Loucy (cell line): ENCODE results near the gene TNK1.

ENCODE experiments used
- EZH2phosphoT487 ChIP-seq: fragments of 200-600 bp; IDR thresholded peaks from 2 replicates; pipeline ENCODE4 v1.6.1; 2018; ENCODE audit warnings: antibody characterized with exemption, mild to moderate bottlenecking, moderate library complexity, borderline replicate concordance
- TF ChIP-seq, protein P1 (sequence below): fragments of 200-600 bp; sonication (generic); conservative IDR thresholded peaks from 2 replicates; pipeline ENCODE4 v1.5.1; 2014; ENCODE audit warnings: mild to moderate bottlenecking, antibody characterized with exemption, low read length

GRCh38 chr17:7380855-7381683, at the start of gene TNK1:
- TF ChIP-seq, protein P1, sequence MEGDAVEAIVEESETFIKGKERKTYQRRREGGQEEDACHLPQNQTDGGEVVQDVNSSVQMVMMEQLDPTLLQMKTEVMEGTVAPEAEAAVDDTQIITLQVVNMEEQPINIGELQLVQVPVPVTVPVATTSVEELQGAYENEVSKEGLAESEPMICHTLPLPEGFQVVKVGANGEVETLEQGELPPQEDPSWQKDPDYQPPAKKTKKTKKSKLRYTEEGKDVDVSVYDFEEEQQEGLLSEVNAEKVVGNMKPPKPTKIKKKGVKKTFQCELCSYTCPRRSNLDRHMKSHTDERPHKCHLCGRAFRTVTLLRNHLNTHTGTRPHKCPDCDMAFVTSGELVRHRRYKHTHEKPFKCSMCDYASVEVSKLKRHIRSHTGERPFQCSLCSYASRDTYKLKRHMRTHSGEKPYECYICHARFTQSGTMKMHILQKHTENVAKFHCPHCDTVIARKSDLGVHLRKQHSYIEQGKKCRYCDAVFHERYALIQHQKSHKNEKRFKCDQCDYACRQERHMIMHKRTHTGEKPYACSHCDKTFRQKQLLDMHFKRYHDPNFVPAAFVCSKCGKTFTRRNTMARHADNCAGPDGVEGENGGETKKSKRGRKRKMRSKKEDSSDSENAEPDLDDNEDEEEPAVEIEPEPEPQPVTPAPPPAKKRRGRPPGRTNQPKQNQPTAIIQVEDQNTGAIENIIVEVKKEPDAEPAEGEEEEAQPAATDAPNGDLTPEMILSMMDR: no peak
- TF ChIP-seq EZH2phosphoT487: no peak
